Measurements from ENCODE around the gene TTF1. TPM values are rescaled to one million over a fixed set of nuclear protein-coding genes. Genes with fewer than 3 reads are reported as not detected.

Gene TTF1
- total and polyA plus RNA-seq, 10 of the 15 experiments (the other 5 are each of a cell fraction or from before 2014, with no cell fraction given) = 11.3 to 25.5 (median 16.0) TPM

- H3K27ac ChIP-seq (ENCODE audit: control insufficient read depth, insufficient read depth) = peak overlapping the region; percentile 94
- H3K4me2 ChIP-seq (ENCODE audit: control insufficient read depth, insufficient read depth) = peak overlapping the region; percentile 84
- H3K27me3 ChIP-seq (replicated peaks in 1 of 2; ENCODE audit: control insufficient read depth in 2 of 2, insufficient read depth in 2 of 2, low read length in 1 of 2) = no peaks in the 10 kb centered on the region
- H3K79me2 ChIP-seq (ENCODE audit: control insufficient read depth, insufficient read depth, low read length) = peaks cover 2% of the 10 kb centered on the region
- peak overlapping the region; percentile 57 for H3K9ac ChIP-seq (ENCODE audit: control insufficient read depth, insufficient read depth, low read length)
- FAIRE-seq (peak; percentile 85), DNase-seq (ENCODE audit: low read depth, low spot score) (peak; percentile 90), ATAC-seq (peak; percentile 90)
- H4K20me1 ChIP-seq (ENCODE audit: control insufficient read depth, insufficient read depth) = no peaks in the 10 kb centered on the region
- peaks cover 15 to 19% of the 10 kb centered on the region in 2 experiments for H3K36me3 ChIP-seq (ENCODE audit: control insufficient read depth in 2 of 2, insufficient read depth in 2 of 2, low read length in 1 of 2)
- CTCF ChIA-PET = interaction anchor here (0.7 to 4.4 kb wide), 6 partner anchors 9 to 69 kb away, joined by 3 to 59 read pairs (median 4); partner anchors contain the start of gene SETX
- intact Hi-C loops (cut with micrococcal nuclease; ENCODE audit: unreplicated experiment) (loop anchor here (1.0 kb wide), 1 partner anchor 27 kb away; no protein-coding TSS in a partner anchor), in situ Hi-C loops (cut with MboI) (no loop called here)
- POLR2A ChIA-PET = interaction anchor here (0.6 to 6.3 kb wide), 8 partner anchors 8 to 81 kb away, joined by 3 to 96 read pairs (median 4); partner anchors contain the start of gene SETX
- 2% methylated on average over 9 of the region's 9 CpGs for WGBS (ENCODE audit: insufficient coverage, insufficient replicate concordance, low lambda C conversion rate, missing lambda C conversion rate)
- H2AFZ ChIP-seq (ENCODE audit: control insufficient read depth, low read depth, low read length) = peak overlapping the region; percentile 33; the same call in 1 of the 2 replicates
- SMC1A ChIA-PET (ENCODE audit: uncharacterized antibody, unreplicated experiment) = interaction anchor here (0.7 to 7.6 kb wide), 10 partner anchors 10 to 119 kb away, joined by 3 to 131 read pairs (median 3); partner anchors contain the start of gene SETX
- RAD21 ChIA-PET (ENCODE audit: unreplicated experiment) = interaction anchor here (0.5 to 4.0 kb wide), 10 partner anchors 8 to 114 kb away, joined by 3 to 50 read pairs (median 4); partner anchors contain the start of gene SETX
- no TSS peak for BruUV-seq (replicated peaks)
- peaks cover 41% of the 10 kb centered on the region for H3K4me1 ChIP-seq (ENCODE audit: control insufficient read depth, insufficient read depth, low read length)
- peak overlapping the region; percentile 46; the same call in 1 of the 2 replicates for H3K4me3 ChIP-seq
- no peaks in the 10 kb centered on the region for H3K9me3 ChIP-seq (replicated peaks; ENCODE audit: control insufficient read depth, insufficient read depth, low read length)
- TF ChIP-seq EP300 (IDR thresholded peaks at IDR 0.05; ENCODE audit: borderline replicate concordance in 1 of 2, control insufficient read depth in 1 of 2, low read depth in 2 of 2, low read length in 2 of 2) (peak; percentile 83 to 86), STAT3 (IDR thresholded peaks at IDR 0.05; ENCODE audit: low read depth, low read length) (peak; percentile 91), TAF1 (IDR thresholded peaks at IDR 0.05; ENCODE audit: borderline replicate concordance, low read depth, low read length) (peak; percentile 58; the same call in 1 of the 2 replicates), ZNF622 (IDR thresholded peaks at IDR 0.05) (no peak), HDAC6 (IDR thresholded peaks at IDR 0.05; ENCODE audit: unreplicated experiment) (no peak), IRF3 (IDR thresholded peaks at IDR 0.05) (no peak), POLR2AphosphoS5 (IDR thresholded peaks at IDR 0.05; ENCODE audit: low read length) (peak; percentile 52; the same call in 1 of the 2 replicates), NR2C2 (IDR thresholded peaks at IDR 0.05; ENCODE audit: borderline replicate concordance, control insufficient read depth, insufficient read length, low read depth) (no peak), ZBED1 (IDR thresholded peaks at IDR 0.05; ENCODE audit: borderline replicate concordance) (no peak), SP1 (IDR thresholded peaks at IDR 0.05; ENCODE audit: low read depth, low read length) (no peak), CBX5 (IDR thresholded peaks at IDR 0.05; ENCODE audit: low read depth) (no peak), ZNF207 (IDR thresholded peaks at IDR 0.05; ENCODE audit: borderline replicate concordance) (no peak), PAX8 (IDR thresholded peaks at IDR 0.05) (no peak; the same call in 1 of the 2 replicates), CTCF (IDR thresholded peaks at IDR 0.05 in 2 of 3, conservative IDR thresholded peaks at IDR 0.05 in 1 of 3; ENCODE audit: control insufficient read depth in 2 of 3, extremely low read depth in 1 of 3, insufficient read depth in 1 of 3, low read depth in 3 of 3, low read length in 3 of 3) (no peak), FOS (IDR thresholded peaks at IDR 0.05; ENCODE audit: borderline replicate concordance, extremely low read depth, insufficient read length) (no peak), CHD1 (IDR thresholded peaks at IDR 0.05; ENCODE audit: low read depth, low read length) (0 out of 2 replicates have a peak, but pooled peaks have one; percentile 60), IKZF2 (IDR thresholded peaks at IDR 0.05) (peak; percentile 59 to 67), ATF7 (IDR thresholded peaks at IDR 0.05; ENCODE audit: low read depth) (peak; percentile 90), IKZF1 (conservative IDR thresholded peaks at IDR 0.05) (peak; percentile 52; the same call in 1 of the 2 replicates), CBX3 (IDR thresholded peaks at IDR 0.05; ENCODE audit: borderline replicate concordance, low read depth) (no peak), ZNF24 (IDR thresholded peaks at IDR 0.05) (no peak), HDAC2 (IDR thresholded peaks at IDR 0.05) (no peak), RB1 (IDR thresholded peaks at IDR 0.05; ENCODE audit: borderline replicate concordance) (no peak), NFXL1 (IDR thresholded peaks at IDR 0.05; ENCODE audit: borderline replicate concordance) (no peak)
Measured at GRCh38 chr9:132381966-132382541, 24.6 kb downstream of the TTF1 start.

Measured in GM12878 (cell line).